ENCODE measurements around the gene SFT2D1.

DNA sequence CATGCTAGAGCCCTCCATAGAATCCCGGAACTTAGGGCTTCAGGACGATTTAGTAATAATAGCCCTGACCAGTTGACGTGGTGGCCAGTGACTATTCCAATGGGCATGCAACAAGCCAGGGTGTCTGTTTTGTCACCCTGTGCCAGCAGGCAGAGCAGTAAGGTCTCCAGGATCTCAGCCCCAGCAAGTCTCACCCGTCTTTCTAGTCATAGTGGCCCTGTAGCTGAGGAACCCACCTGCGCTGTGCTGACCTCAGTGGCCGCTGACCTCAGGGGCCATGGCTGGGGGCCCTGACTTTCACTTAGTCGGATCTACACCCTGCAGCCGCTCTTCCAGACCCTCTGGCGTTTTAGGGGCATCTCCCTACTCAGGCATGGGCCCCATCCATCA, 71.0 kb downstream of the SFT2D1 start:
- TF ChIP-seq, protein P1, sequence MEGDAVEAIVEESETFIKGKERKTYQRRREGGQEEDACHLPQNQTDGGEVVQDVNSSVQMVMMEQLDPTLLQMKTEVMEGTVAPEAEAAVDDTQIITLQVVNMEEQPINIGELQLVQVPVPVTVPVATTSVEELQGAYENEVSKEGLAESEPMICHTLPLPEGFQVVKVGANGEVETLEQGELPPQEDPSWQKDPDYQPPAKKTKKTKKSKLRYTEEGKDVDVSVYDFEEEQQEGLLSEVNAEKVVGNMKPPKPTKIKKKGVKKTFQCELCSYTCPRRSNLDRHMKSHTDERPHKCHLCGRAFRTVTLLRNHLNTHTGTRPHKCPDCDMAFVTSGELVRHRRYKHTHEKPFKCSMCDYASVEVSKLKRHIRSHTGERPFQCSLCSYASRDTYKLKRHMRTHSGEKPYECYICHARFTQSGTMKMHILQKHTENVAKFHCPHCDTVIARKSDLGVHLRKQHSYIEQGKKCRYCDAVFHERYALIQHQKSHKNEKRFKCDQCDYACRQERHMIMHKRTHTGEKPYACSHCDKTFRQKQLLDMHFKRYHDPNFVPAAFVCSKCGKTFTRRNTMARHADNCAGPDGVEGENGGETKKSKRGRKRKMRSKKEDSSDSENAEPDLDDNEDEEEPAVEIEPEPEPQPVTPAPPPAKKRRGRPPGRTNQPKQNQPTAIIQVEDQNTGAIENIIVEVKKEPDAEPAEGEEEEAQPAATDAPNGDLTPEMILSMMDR (IDR thresholded peaks at IDR 0.05): no peak
- TF ChIP-seq EP300 (IDR thresholded peaks at IDR 0.05): no peak

Measured in stomach (tissue), 4 donors.